DOHH2 (cell line): ENCODE data around the gene NFIB.

ENCODE experiments used
- H3F3A ChIP-seq: fragments of 200-600 bp; sonication (generic), shearing (Covaris generic); 2 replicates; pipeline ENCODE4 v1.6.0; 2016; ENCODE audit warnings: antibody characterized with exemption, mild to moderate bottlenecking; ENCODE audit not compliant: control insufficient read depth, insufficient read depth
- H3K27ac ChIP-seq: fragments of 200-600 bp; sonication (generic); 2 replicates; pipeline ENCODE4 v1.5.1; 2014; ENCODE audit warnings: low read depth, mild to moderate bottlenecking, low read length, moderate library complexity
- H3K27me3 ChIP-seq: fragments of 200-600 bp; sonication (generic); 2 replicates; pipeline ENCODE4 v1.6.1; 2014; ENCODE audit warnings: mild to moderate bottlenecking, low read length, mixed read lengths; ENCODE audit not compliant: control insufficient read depth
- H3K36me3 ChIP-seq: fragments of 200-600 bp; sonication (generic); 2 replicates; pipeline ENCODE4 v1.6.1; 2014; ENCODE audit warnings: mild to moderate bottlenecking, low read length, moderate library complexity, mixed read lengths; ENCODE audit not compliant: control insufficient read depth
- H3K4me1 ChIP-seq: fragments of 200-600 bp; sonication (generic); 2 replicates; pipeline ENCODE4 v1.6.1; 2014; ENCODE audit warnings: mild to moderate bottlenecking, low read length, mixed read lengths; ENCODE audit not compliant: control insufficient read depth
- H3K4me2 ChIP-seq: fragments of 200-600 bp; sonication (generic); 2 replicates; pipeline ENCODE4 v1.6.0; 2014; ENCODE audit warnings: mild to moderate bottlenecking, low read length, moderate library complexity
- H3K4me3 ChIP-seq: fragments of 200-600 bp; sonication (generic); 2 replicates; pipeline ENCODE4 v1.5.1; 2014; ENCODE audit warnings: mild to moderate bottlenecking, low read length, mixed read lengths
- H3K79me2 ChIP-seq: fragments of 200-600 bp; sonication (generic); 2 replicates; pipeline ENCODE4 v1.6.1; 2014; ENCODE audit warnings: mild to moderate bottlenecking, low read length, mixed read lengths; ENCODE audit not compliant: control insufficient read depth
- H3K9me2 ChIP-seq: fragments of 200-600 bp; sonication (generic); replicated peaks from 2 replicates; pipeline ENCODE4 v1.6.1; 2014; ENCODE audit warnings: mild to moderate bottlenecking, low read length, mixed read lengths; ENCODE audit not compliant: control insufficient read depth
- H3K9me3 ChIP-seq: fragments of 200-600 bp; sonication (generic); 2 replicates; pipeline ENCODE4 v1.6.1; 2014; ENCODE audit warnings: antibody characterized with exemption, low read length, mixed read lengths; ENCODE audit not compliant: control insufficient read depth, insufficient read depth
- H4K20me1 ChIP-seq: fragments of 200-600 bp; sonication (generic); 2 replicates; pipeline ENCODE4 v1.6.0; 2014; ENCODE audit warnings: low read depth, mild to moderate bottlenecking, antibody characterized with exemption, low read length, moderate library complexity; ENCODE audit not compliant: control insufficient read depth, insufficient read depth
- EZH2phosphoT487 ChIP-seq: fragments of 200-600 bp; sonication (generic); IDR thresholded peaks from 2 replicates; pipeline ENCODE4 v1.6.1; 2017; ENCODE audit warnings: borderline replicate concordance, mild to moderate bottlenecking, antibody characterized with exemption, low read length, moderate library complexity, mixed read lengths
- TF ChIP-seq, protein P1 (sequence below): fragments of 200-600 bp; sonication (generic); IDR thresholded peaks from one replicate; pipeline ENCODE4 v1.5.1; 2014; ENCODE audit warnings: antibody characterized with exemption, mild to moderate bottlenecking, low read depth, low read length; ENCODE audit not compliant: poor library complexity, severe bottlenecking

Gene NFIB

GRCh38 chr9:14188011-14188410 is 125.9 kb downstream of the NFIB start:
- Histone ChIP-seq H3K4me2 (no peak overlapping the region), H3K4me1 (no peaks in the 10 kb centered on the region), H4K20me1 (no peaks in the 10 kb centered on the region), H3K36me3 (no peaks in the 10 kb centered on the region), H3K9me3 (no peaks in the 10 kb centered on the region), H3K4me3 (no peak overlapping the region), H3K27me3 (no peaks in the 10 kb centered on the region), H3K79me2 (no peaks in the 10 kb centered on the region), H3K27ac (no peak overlapping the region), H3F3A (no peaks in the 10 kb centered on the region), H3K9me2 (no peaks in the 10 kb centered on the region)
- TF ChIP-seq, protein P1, sequence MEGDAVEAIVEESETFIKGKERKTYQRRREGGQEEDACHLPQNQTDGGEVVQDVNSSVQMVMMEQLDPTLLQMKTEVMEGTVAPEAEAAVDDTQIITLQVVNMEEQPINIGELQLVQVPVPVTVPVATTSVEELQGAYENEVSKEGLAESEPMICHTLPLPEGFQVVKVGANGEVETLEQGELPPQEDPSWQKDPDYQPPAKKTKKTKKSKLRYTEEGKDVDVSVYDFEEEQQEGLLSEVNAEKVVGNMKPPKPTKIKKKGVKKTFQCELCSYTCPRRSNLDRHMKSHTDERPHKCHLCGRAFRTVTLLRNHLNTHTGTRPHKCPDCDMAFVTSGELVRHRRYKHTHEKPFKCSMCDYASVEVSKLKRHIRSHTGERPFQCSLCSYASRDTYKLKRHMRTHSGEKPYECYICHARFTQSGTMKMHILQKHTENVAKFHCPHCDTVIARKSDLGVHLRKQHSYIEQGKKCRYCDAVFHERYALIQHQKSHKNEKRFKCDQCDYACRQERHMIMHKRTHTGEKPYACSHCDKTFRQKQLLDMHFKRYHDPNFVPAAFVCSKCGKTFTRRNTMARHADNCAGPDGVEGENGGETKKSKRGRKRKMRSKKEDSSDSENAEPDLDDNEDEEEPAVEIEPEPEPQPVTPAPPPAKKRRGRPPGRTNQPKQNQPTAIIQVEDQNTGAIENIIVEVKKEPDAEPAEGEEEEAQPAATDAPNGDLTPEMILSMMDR = no peak
- no peak for TF ChIP-seq EZH2phosphoT487

- Histone ChIP-seq H3K4me1 (no peaks in the 10 kb centered on the region), H3K79me2 (no peaks in the 10 kb centered on the region), H3K36me3 (no peaks in the 10 kb centered on the region), H3K9me2 (no peaks in the 10 kb centered on the region), H3K4me3 (no peak overlapping the region), H3K4me2 (no peak overlapping the region), H3K27me3 (no peaks in the 10 kb centered on the region), H3F3A (no peaks in the 10 kb centered on the region), H3K9me3 (no peaks in the 10 kb centered on the region), H3K27ac (no peak overlapping the region), H4K20me1 (no peaks in the 10 kb centered on the region)
- TF ChIP-seq EZH2phosphoT487 = no peak
- TF ChIP-seq, protein P1 = no peak
Measured at GRCh38 chr9:14186096-14186495, 127.8 kb downstream of the NFIB start.

DNA sequence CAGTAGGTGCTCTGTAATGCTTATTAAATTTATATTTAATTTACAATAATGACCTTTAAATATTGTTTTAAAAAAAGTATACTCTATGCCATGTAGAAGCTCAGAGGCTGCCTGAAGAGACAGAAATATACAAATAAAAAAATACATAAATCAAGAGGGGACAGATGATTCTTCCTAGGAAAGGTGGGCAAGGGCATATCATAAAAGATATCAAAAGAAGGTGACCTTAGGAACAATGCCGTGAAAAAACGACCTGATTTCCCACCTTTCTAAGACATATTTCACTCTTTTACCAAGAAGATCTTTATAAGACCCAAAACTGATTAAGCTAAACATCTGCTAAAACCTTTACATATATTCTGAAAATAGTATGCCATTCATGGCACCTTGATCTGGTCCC is 128.9 kb downstream of the NFIB start:
- no peak overlapping the region for H3K27ac ChIP-seq
- TF ChIP-seq, protein P1 = no peak
- TF ChIP-seq EZH2phosphoT487 = no peak
- no peaks in the 10 kb centered on the region for H3K36me3 ChIP-seq
- H3F3A ChIP-seq = no peaks in the 10 kb centered on the region
- H3K4me3 ChIP-seq = no peak overlapping the region
- H3K9me2 ChIP-seq = no peaks in the 10 kb centered on the region
- H3K27me3 ChIP-seq = no peaks in the 10 kb centered on the region
- H3K9me3 ChIP-seq = no peaks in the 10 kb centered on the region
- H3K4me1 ChIP-seq = no peaks in the 10 kb centered on the region
- H4K20me1 ChIP-seq = no peaks in the 10 kb centered on the region
- H3K79me2 ChIP-seq = no peaks in the 10 kb centered on the region
- no peak overlapping the region for H3K4me2 ChIP-seq

DNA sequence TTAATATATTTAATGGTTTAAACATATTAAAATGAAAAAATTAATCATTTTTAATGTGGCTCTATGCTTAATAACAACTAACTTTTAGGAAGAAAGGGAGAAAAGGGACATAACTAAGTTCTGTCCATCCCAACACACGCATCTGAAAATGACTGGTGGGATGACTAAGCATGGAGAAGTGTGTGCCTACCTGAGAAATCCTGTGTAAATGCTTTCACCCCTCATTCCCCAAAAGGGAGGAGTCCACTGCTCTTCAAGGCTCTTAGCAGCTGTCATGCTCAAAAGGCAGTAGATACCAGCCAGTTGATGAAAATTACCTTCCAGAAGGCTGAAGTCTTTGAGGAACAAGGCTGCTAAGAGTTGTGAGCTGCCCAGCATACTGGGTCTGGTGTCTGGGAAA is 130.9 kb downstream of the NFIB start:
- Histone ChIP-seq H3K27ac (no peak overlapping the region), H4K20me1 (no peaks in the 10 kb centered on the region), H3K9me3 (no peaks in the 10 kb centered on the region), H3K79me2 (no peaks in the 10 kb centered on the region), H3K27me3 (no peaks in the 10 kb centered on the region), H3K4me1 (no peaks in the 10 kb centered on the region), H3K36me3 (no peaks in the 10 kb centered on the region), H3K4me2 (no peak overlapping the region), H3K4me3 (no peak overlapping the region), H3F3A (no peaks in the 10 kb centered on the region), H3K9me2 (no peaks in the 10 kb centered on the region)
- TF ChIP-seq, protein P1 = no peak
- TF ChIP-seq EZH2phosphoT487 = no peak
